ENCODE results near the gene STX10.

GRCh38 chr19:13173139-13173737 lies 23.1 kb upstream of the STX10 start:
- TF ChIP-seq POLR2A (IDR thresholded peaks at IDR 0.05; ENCODE audit: low read depth, low read length) = no peak
- no peak for TF ChIP-seq CTCF (conservative IDR thresholded peaks at IDR 0.05; ENCODE audit: low read depth, low read length)
- TF ChIP-seq RFX5 (IDR thresholded peaks at IDR 0.05; ENCODE audit: low read depth, low read length) = no peak
- TF ChIP-seq FOS (IDR thresholded peaks at IDR 0.05; ENCODE audit: low read depth, low read length) = no peak
- TF ChIP-seq RAD21 (IDR thresholded peaks at IDR 0.05; ENCODE audit: low read length) = no peak
- no peak for TF ChIP-seq MAFK (IDR thresholded peaks at IDR 0.05; ENCODE audit: low read depth, low read length)
- no peak for TF ChIP-seq USF2 (IDR thresholded peaks at IDR 0.05; ENCODE audit: low read depth, low read length)
- TF ChIP-seq MXI1 (IDR thresholded peaks at IDR 0.05; ENCODE audit: borderline replicate concordance, low read depth, low read length) = no peak
- no peak for TF ChIP-seq BHLHE40 (IDR thresholded peaks at IDR 0.05; ENCODE audit: low read depth, low read length)
- no peak for TF ChIP-seq ELK1 (IDR thresholded peaks at IDR 0.05; ENCODE audit: borderline replicate concordance, low read depth, low read length)
- TF ChIP-seq CHD1 (IDR thresholded peaks at IDR 0.05; ENCODE audit: low read depth, low read length) = no peak
- no peak for TF ChIP-seq CEBPB (IDR thresholded peaks at IDR 0.05; ENCODE audit: low read depth, low read length)
- no peak for TF ChIP-seq MAZ (IDR thresholded peaks at IDR 0.05; ENCODE audit: borderline replicate concordance, low read depth, low read length)
- no peak for TF ChIP-seq SMC3 (IDR thresholded peaks at IDR 0.05; ENCODE audit: low read depth, low read length)

Measured in IMR-90 (cell line).